ENCODE results near the gene SERTM2. TPM values are rescaled to one million over a fixed set of nuclear protein-coding genes. Genes with fewer than 3 reads are reported as not detected.

The SERTM2 gene
- total RNA-seq, 6 experiments from 2014 or later = 0.06 to 29.1 (median 0.25) TPM

GRCh38 chrX:111555406-111555958 lies 44.0 kb downstream of the SERTM2 start:
- intact Hi-C loops (cut with DNase I) = no loop called here
- DNase-seq (no peak), ATAC-seq (no peak)
- 28% methylated on average over 2 of the region's 2 CpGs for WGBS (ENCODE audit: insufficient coverage, low coverage, low lambda C conversion rate, missing lambda C conversion rate)
- Histone ChIP-seq H3K27me3 (no peaks in the 10 kb centered on the region), H3K4me1 (no peaks in the 10 kb centered on the region), H3K4me3 (no peak overlapping the region), H3K36me3 (no peaks in the 10 kb centered on the region), H3K27ac (no peak overlapping the region), H3K9me3 (no peaks in the 10 kb centered on the region)
- no peak for TF ChIP-seq POLR2A (IDR thresholded peaks at IDR 0.05)
- TF ChIP-seq CTCF (IDR thresholded peaks at IDR 0.05) = no peak

GRCh38 chrX:111560801-111561200 lies 49.4 kb downstream of the SERTM2 start:
- 44% methylated on average over 3 of the region's 3 CpGs for WGBS (ENCODE audit: insufficient coverage, low coverage, low lambda C conversion rate, missing lambda C conversion rate)
- Histone ChIP-seq H3K4me3 (no peak overlapping the region), H3K36me3 (no peaks in the 10 kb centered on the region), H3K4me1 (no peaks in the 10 kb centered on the region), H3K27ac (no peak overlapping the region), H3K9me3 (no peaks in the 10 kb centered on the region), H3K27me3 (no peaks in the 10 kb centered on the region)
- no peak for TF ChIP-seq POLR2A (IDR thresholded peaks at IDR 0.05)
- TF ChIP-seq CTCF (IDR thresholded peaks at IDR 0.05) = no peak
- intact Hi-C loops (cut with DNase I) = no loop called here
- DNase-seq (no peak), ATAC-seq (no peak)

GRCh38 chrX:111561851-111562250 lies 50.4 kb downstream of the SERTM2 start:
- Histone ChIP-seq H3K4me1 (no peaks in the 10 kb centered on the region), H3K27me3 (no peaks in the 10 kb centered on the region), H3K36me3 (no peaks in the 10 kb centered on the region), H3K9me3 (no peaks in the 10 kb centered on the region), H3K27ac (no peak overlapping the region), H3K4me3 (no peak overlapping the region)
- no peak for DNase-seq
- WGBS (ENCODE audit: insufficient coverage, low coverage, low lambda C conversion rate, missing lambda C conversion rate) = 63% methylated on average over 1 of the region's 1 CpG
- TF ChIP-seq POLR2A (IDR thresholded peaks at IDR 0.05) (no peak), CTCF (IDR thresholded peaks at IDR 0.05) (no peak)
- intact Hi-C loops (cut with DNase I) = no loop called here
- ATAC-seq = no peak

GRCh38 chrX:111567542-111568255 lies 56.3 kb downstream of the SERTM2 start:
- no peaks in the 10 kb centered on the region for H3K4me1 ChIP-seq
- H3K36me3 ChIP-seq = no peaks in the 10 kb centered on the region
- intact Hi-C loops (cut with DNase I) = no loop called here
- no peaks in the 10 kb centered on the region for H3K9me3 ChIP-seq
- H3K27me3 ChIP-seq = no peaks in the 10 kb centered on the region
- WGBS (ENCODE audit: insufficient coverage, low coverage, low lambda C conversion rate, missing lambda C conversion rate) = 36% methylated on average over 5 of the region's 6 CpGs
- DNase-seq = no peak
- ATAC-seq = no peak
- no peak for TF ChIP-seq POLR2A (IDR thresholded peaks at IDR 0.05)
- no peak for TF ChIP-seq CTCF (IDR thresholded peaks at IDR 0.05)
- H3K4me3 ChIP-seq = no peak overlapping the region
- H3K27ac ChIP-seq = no peak overlapping the region
